Right atrium auricular region (tissue), 2 donors: ENCODE measurements around the gene GDNF. TPM values are rescaled to one million over a fixed set of nuclear protein-coding genes. Genes with fewer than 3 reads are reported as not detected.
"Not testable (repeated sequence)": the region's sequence is repeated elsewhere in the genome, so short reads cannot be mapped to it uniquely, and the experiment has no call there.

Experiments
- DNase-seq: peaks from one replicate; pipeline ENCODE4 v3.0.0-alpha.2; 2019; ENCODE audit warnings: low spot score
- H3K27ac ChIP-seq, 2 donors: fragments of 200-600 bp; sonication (generic); 1 replicate in 1 of 2; 2 replicates in 1 of 2; pipeline ENCODE4 v1.5.1; 2016 to 2019
- H3K27me3 ChIP-seq, 2 donors: fragments of 200-600 bp; sonication (generic); one replicate each; pipeline versions ENCODE4 v1.5.1 to v1.6.0; 2017 to 2019
- H3K36me3 ChIP-seq: fragments of 200-600 bp; sonication (generic); one replicate; pipeline ENCODE4 v1.5.1; 2016
- H3K4me1 ChIP-seq, 2 donors: fragments of 200-600 bp; sonication (generic); one replicate each; pipeline versions ENCODE4 v1.5.1 to v1.6.0; 2017 to 2019
- H3K4me3 ChIP-seq, 2 donors: fragments of 200-600 bp; sonication (generic); 1 replicate in 1 of 2; 2 replicates in 1 of 2; pipeline ENCODE4 v1.5.1; 2017 to 2019; ENCODE audit warnings: mild to moderate bottlenecking in 1 of 2, moderate library complexity in 1 of 2
- H3K9me3 ChIP-seq, 2 donors: fragments of 200-600 bp; sonication (generic); one replicate each; pipeline ENCODE4 v1.5.1; 2019
- total RNA-seq, 2 donors: library from RNA; depleted of rRNA; stranded (reverse); fragments of >200 nt; gene quantifications; one replicate each; pipeline ENCODE4 v1.1.0, GENCODE V29; 2016
- TF ChIP-seq, protein P1 (sequence below), 2 donors: fragments of 200-600 bp; sonication (generic); IDR thresholded peaks; one replicate each; pipeline ENCODE4 v1.5.1; 2019; ENCODE audit warnings: antibody characterized with exemption in 2 of 2

Gene GDNF
- total RNA-seq, 2 donors from 2014 or later: 0.19 to 0.31 TPM

GRCh38 chr5:37789991-37790390, 49.9 kb downstream of the GDNF start:
- Histone ChIP-seq H3K9me3 (peaks cover 0 to 12% of the 10 kb centered on the region in 2 donors), H3K36me3 (no peaks in the 10 kb centered on the region), H3K4me1 (no peaks in the 10 kb centered on the region), H3K27ac (no peak overlapping the region), H3K4me3 (no peak overlapping the region), H3K27me3 (no peaks in the 10 kb centered on the region)
- TF ChIP-seq, protein P1, sequence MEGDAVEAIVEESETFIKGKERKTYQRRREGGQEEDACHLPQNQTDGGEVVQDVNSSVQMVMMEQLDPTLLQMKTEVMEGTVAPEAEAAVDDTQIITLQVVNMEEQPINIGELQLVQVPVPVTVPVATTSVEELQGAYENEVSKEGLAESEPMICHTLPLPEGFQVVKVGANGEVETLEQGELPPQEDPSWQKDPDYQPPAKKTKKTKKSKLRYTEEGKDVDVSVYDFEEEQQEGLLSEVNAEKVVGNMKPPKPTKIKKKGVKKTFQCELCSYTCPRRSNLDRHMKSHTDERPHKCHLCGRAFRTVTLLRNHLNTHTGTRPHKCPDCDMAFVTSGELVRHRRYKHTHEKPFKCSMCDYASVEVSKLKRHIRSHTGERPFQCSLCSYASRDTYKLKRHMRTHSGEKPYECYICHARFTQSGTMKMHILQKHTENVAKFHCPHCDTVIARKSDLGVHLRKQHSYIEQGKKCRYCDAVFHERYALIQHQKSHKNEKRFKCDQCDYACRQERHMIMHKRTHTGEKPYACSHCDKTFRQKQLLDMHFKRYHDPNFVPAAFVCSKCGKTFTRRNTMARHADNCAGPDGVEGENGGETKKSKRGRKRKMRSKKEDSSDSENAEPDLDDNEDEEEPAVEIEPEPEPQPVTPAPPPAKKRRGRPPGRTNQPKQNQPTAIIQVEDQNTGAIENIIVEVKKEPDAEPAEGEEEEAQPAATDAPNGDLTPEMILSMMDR (IDR thresholded peaks at IDR 0.05): no peak
- no peak for DNase-seq

- no peaks in the 10 kb centered on the region for H3K9me3 ChIP-seq
- no peaks in the 10 kb centered on the region for H3K36me3 ChIP-seq
- H3K4me3 ChIP-seq: no peak overlapping the region
- no peak for DNase-seq
- no peaks in the 10 kb centered on the region for H3K27me3 ChIP-seq
- H3K4me1 ChIP-seq: no peaks in the 10 kb centered on the region
- no peak overlapping the region for H3K27ac ChIP-seq
- TF ChIP-seq, protein P1 (IDR thresholded peaks at IDR 0.05): no peak
Observed at GRCh38 chr5:37787742-37788141, 52.1 kb downstream of the GDNF start.

DNA sequence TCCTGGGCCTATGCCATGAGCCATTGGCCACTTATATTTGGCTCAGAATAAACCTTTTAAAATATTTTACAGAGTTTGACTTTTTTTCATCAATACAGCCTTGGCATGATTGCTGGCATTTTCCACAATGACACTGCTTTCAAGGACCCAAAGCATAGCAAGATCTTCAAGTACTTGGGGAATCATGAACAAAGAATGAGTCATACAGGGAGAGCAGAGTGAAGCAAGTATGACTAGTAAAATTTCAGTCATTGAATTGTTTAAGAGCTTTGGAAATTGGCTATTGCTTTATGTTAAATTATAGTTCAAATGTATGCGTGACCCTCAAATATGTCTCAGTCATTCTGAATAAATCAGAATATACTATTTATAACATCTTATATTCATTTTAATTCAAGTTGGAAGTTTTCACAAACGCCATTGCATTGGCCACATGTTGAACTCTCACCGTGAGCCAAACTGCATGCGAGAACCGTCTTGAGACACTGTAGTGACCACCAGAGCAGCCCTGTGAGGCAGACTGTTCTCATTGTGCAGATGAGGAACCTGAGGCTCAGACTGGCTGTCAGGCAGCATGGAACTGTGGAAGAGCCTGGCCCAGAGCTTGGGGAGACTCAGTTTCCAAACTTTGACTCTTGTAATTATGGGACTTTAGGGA, 52.9 kb downstream of the GDNF start:
- Histone ChIP-seq H3K27ac (no peak overlapping the region), H3K9me3 (no peaks in the 10 kb centered on the region), H3K27me3 (no peaks in the 10 kb centered on the region), H3K4me1 (no peaks in the 10 kb centered on the region), H3K4me3 (no peak overlapping the region), H3K36me3 (no peaks in the 10 kb centered on the region)
- TF ChIP-seq, protein P1 (IDR thresholded peaks at IDR 0.05): no peak
- no peak for DNase-seq

GRCh38 chr5:37786416-37786815, 53.4 kb downstream of the GDNF start:
- no peaks in the 10 kb centered on the region for H3K36me3 ChIP-seq

DNA sequence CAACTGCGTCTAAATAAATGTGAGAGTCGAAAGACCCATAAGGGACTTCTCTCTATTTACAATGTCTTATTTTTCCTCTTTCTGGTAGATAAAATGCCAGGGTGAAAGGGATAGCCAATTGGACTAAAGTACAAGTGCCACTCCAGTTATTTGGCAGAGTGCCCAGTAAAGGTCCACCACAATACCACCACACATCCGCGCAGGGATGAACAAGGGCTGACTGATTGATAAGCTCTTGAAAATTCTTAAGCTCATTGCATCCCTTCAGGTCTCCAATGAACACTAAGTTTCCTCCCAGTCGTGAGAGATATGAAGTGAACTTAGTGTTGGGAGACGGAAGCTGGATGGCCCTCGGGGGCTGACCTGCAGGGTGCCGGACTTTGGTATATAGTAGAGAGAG, 58.4 kb downstream of the GDNF start:
- not testable (repeated sequence) for H3K4me3 ChIP-seq, DNase-seq, H3K27ac ChIP-seq, H3K27me3 ChIP-seq, H3K4me1 ChIP-seq, H3K9me3 ChIP-seq, H3K36me3 ChIP-seq

More at GRCh38 chr5:37786416-37786815, 53.4 kb downstream of the GDNF start:
- Histone ChIP-seq H3K4me3 (no peak overlapping the region), H3K27me3 (no peaks in the 10 kb centered on the region), H3K27ac (no peak overlapping the region), H3K4me1 (no peaks in the 10 kb centered on the region), H3K9me3 (no peaks in the 10 kb centered on the region)
- TF ChIP-seq, protein P1 (IDR thresholded peaks at IDR 0.05): no peak
- DNase-seq: no peak

DNA sequence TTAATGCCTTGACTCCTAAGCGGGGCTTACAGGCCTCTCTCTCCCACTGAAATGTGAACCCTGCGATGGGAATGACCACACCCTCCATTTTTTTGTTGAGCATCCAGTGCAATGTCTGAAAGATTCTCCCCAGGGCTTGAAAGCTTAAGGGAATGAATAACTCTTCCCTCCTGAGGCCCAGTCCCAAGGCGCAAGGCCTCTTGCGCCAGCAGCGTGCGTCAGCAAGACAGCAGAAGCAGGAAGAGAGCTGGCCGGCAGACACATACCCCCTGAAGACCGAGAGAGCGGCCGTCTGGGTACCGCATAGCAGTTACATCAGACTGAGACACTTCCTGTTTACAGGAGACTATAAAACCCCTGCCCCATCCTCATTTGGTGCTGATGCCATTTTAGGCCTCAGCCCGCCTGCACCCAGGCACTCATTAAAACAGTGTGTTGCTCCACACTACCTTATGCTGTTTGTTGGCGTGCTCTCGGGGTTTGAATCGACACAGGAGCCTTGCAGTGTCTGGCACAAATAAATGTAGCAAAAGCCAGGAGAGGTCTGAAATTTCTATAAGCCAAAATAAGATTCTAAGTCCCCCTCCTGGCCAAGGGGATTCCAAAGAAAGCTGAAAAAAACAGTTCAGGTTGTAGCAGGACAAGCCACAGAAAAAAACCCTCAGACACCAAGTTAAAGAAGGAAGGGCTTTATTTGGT, 62.3 kb downstream of the GDNF start:
- TF ChIP-seq, protein P1 (IDR thresholded peaks at IDR 0.05): no peak
- H3K27ac ChIP-seq: no peak overlapping the region
- no peak for DNase-seq
- H3K9me3 ChIP-seq: peaks cover 0 to 12% of the 10 kb centered on the region in 2 donors
- H3K36me3 ChIP-seq: no peaks in the 10 kb centered on the region
- H3K4me3 ChIP-seq: no peak overlapping the region
- no peaks in the 10 kb centered on the region for H3K4me1 ChIP-seq
- H3K27me3 ChIP-seq: no peaks in the 10 kb centered on the region
